Effector memory CD8-positive, alpha-beta T cell (primary cell): Measurements from ENCODE around the gene ACVRL1.

ENCODE experiments used
- ATAC-seq: fragments of 150-1000 bp; cut with Tn5 transposase; replicated peaks from 2 replicates; pipeline ENCODE4 v1.10.0; 2021; ENCODE audit warnings: mild to moderate bottlenecking, moderate library complexity
- DNase-seq, 3 experiments: peaks; one replicate each; pipeline ENCODE4 v3.0.0; 2021
- H3K27ac Mint-ChIP-seq, 2 donors: one replicate each; pipeline ENCODE4 v1.8.0; 2022; ENCODE audit warnings: mild to moderate bottlenecking in 2 of 2, mixed read lengths in 2 of 2, moderate library complexity in 2 of 2
- H3K27me3 Mint-ChIP-seq, 2 donors: one replicate each; pipeline ENCODE4 v1.8.0; 2022; ENCODE audit warnings: mixed read lengths in 2 of 2
- H3K36me3 Mint-ChIP-seq: one replicate; pipeline ENCODE4 v1.8.0; 2022; ENCODE audit warnings: mild to moderate bottlenecking, moderate library complexity, mixed read lengths; ENCODE audit not compliant: insufficient read depth
- H3K4me1 Mint-ChIP-seq, 2 donors: one replicate each; pipeline ENCODE4 v1.8.0; 2022; ENCODE audit warnings: low read depth in 2 of 2, mixed read lengths in 2 of 2
- H3K4me3 Mint-ChIP-seq, 2 donors: one replicate each; pipeline ENCODE4 v1.8.0; 2022; ENCODE audit warnings: mild to moderate bottlenecking in 2 of 2, mixed read lengths in 2 of 2, moderate library complexity in 2 of 2
- H3K9me3 Mint-ChIP-seq, 2 donors: one replicate each; pipeline ENCODE4 v1.8.0; 2022; ENCODE audit warnings: mixed read lengths in 2 of 2

Gene ACVRL1

DNA sequence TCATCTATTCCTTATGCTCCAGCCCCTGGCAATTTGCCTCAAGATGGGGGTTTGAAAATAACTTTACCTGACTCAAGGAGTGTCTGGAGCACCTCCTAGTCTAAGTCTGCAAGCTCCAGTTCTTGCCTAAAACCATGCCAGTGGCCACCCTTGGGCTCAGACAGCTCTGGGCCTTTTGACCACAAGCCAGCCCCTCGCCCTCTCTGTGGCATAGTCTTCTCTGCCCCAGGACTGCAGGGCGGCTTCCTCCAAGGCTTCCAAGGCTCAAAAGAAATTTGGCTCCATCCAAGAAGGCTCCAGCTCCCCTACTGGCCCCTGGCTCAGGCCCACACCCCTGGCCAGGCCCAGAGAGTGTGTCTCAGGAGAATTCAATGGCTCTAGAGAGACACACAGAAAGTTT is 14.8 kb downstream of the ACVRL1 start:
- Mint-ChIP-seq H3K27me3 (peaks cover 0 to 24% of the 10 kb centered on the region in 2 donors), H3K4me1 (peaks cover 4 to 5% of the 10 kb centered on the region in 2 donors), H3K27ac (peak overlapping the region in 1 of 2 donors; percentile 44), H3K4me3 (no peak overlapping the region), H3K9me3 (no peaks in the 10 kb centered on the region), H3K36me3 (no peaks in the 10 kb centered on the region)
- no peak for DNase-seq
- no peak for ATAC-seq

- Mint-ChIP-seq H3K4me1 (peaks cover 4 to 5% of the 10 kb centered on the region in 2 donors), H3K4me3 (peak overlapping the region in 1 of 2 donors; percentile 35), H3K9me3 (no peaks in the 10 kb centered on the region), H3K27ac (no peak overlapping the region), H3K27me3 (peaks cover 0 to 24% of the 10 kb centered on the region in 2 donors), H3K36me3 (no peaks in the 10 kb centered on the region)
- ATAC-seq (no peak), DNase-seq (no peak)
These were observed 15.6 kb downstream of the ACVRL1 start for GRCh38 chr12:51922762-51923505.

DNA sequence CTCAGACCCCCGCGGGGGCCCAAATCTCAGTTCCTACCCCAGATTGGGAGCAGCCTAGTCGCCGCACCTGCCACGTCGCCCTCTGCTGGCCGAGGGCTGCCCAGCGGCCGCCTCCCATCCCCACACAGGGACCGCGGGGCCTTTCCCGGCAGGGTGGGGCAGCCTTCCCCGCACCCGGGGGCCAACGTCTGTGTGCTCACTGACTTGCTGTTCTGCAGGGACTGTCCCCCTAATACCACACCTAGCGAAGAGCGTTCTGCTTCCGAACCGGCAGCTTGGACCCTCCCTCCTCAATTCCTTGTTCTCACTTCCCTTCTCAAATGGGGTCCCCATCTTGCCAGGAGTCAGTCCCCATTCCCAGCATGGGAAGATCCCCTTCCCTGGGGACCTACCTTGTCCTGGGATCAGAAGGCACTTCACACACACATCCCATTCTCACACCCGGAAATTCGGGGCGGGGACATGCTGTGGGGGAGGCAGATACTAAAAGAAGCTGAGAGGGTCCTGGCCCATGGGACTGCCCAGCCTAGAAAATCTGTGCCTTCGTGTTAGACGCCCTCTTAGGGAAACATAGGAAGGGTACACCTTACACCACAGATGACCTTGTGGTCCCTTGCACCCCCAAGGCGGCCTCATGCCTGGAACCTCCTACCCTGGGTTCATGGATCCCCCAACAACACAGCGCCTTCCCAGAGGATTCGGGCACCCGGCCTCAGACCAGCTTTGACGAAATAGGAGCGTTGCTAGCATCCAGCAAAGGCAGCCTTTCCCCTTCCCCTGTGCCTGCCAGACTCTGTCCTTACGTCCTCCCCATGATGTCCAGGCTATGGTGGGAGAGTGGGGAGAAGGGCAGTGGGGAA is 16.4 kb downstream of the ACVRL1 start:
- DNase-seq = peak; percentile 45 to 48 (median 46)
- ATAC-seq = peak; percentile 87
- H3K27ac Mint-ChIP-seq = no peak overlapping the region
- H3K4me3 Mint-ChIP-seq = peak overlapping the region; percentile 29 to 35
- no peaks in the 10 kb centered on the region for H3K36me3 Mint-ChIP-seq
- H3K4me1 Mint-ChIP-seq = peaks cover 4 to 5% of the 10 kb centered on the region in 2 donors
- H3K27me3 Mint-ChIP-seq = peaks cover 0 to 24% of the 10 kb centered on the region in 2 donors
- no peaks in the 10 kb centered on the region for H3K9me3 Mint-ChIP-seq

DNA sequence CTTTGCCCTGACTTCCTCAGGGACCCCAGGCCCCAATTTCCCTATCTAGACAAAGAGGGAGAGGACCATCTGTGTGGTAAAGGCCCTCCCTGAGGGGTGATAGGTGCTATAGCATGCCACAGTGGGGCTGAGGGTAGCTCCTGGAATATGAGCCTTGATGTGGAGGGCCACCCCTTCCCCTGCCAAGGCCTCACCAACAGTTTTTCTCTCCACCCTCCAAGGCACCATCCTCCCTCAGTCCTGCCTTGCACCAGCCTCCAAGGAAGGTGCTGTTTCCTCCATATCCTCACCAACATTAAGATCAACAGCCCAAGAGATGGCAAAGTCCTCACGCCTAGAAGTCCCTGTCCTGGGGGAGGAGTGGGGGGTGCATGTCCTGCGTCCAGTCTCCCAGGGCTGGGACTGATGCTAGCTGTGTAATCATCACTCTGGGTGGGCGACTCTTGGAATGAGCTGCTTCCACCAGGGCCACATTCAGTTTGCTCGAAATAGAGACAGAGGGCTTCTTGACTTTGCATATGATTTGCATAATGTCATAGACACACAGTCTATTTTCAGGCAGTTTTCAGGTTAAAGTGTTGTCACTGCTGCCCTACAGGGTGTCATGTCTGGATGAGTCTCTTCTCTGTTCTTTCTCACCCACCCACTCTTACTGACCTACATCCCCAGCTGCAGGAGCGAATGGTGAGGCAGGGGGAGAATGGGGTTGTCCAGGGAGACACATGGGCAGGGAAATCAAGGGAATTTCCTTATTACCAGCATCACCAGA is 17.4 kb downstream of the ACVRL1 start:
- no peak for ATAC-seq
- Mint-ChIP-seq H3K4me3 (no peak overlapping the region), H3K27ac (no peak overlapping the region)

GRCh38 chr12:51925346-51926063 is 18.2 kb downstream of the ACVRL1 start:
- Mint-ChIP-seq H3K27ac (no peak overlapping the region), H3K4me3 (no peak overlapping the region), H3K4me1 (peaks cover 4 to 5% of the 10 kb centered on the region in 2 donors), H3K27me3 (peaks cover 0 to 24% of the 10 kb centered on the region in 2 donors), H3K9me3 (no peaks in the 10 kb centered on the region), H3K36me3 (no peaks in the 10 kb centered on the region)
- no peak for DNase-seq
- ATAC-seq = no peak

More for the DNA sequence above, 17.4 kb downstream of the ACVRL1 start:
- Mint-ChIP-seq H3K27me3 (peaks cover 0 to 24% of the 10 kb centered on the region in 2 donors), H3K36me3 (no peaks in the 10 kb centered on the region), H3K9me3 (no peaks in the 10 kb centered on the region), H3K4me1 (peaks cover 4 to 5% of the 10 kb centered on the region in 2 donors)
- no peak for DNase-seq

DNA sequence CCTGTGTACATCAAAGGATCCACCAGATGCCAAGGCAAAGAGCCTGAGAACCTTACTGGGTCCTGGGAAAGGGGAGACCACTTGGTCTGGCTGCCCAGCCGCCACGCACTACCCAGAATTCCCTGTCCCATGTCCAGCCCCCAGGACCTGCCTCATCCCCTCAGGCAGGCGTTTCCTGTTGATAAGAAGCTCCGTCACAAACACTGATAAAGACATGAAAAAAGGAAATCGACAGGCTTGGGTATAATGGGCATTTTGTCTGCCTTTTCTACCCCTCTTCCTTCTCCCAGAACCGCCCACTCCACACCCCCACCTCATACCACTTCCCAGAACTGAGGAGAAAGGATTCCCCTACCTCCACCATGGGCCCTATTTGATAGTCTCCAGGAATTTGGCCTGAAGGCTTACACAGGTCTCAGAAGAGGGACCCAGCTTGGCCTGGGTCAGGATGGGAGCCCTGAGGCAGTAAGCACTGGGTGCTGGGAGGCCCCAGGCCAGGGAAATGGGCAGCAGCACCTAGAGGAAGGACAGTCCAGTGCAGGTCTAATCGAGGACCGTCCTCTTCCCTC is 18.8 kb downstream of the ACVRL1 start:
- Mint-ChIP-seq H3K9me3 (no peaks in the 10 kb centered on the region), H3K27me3 (peaks cover 0 to 24% of the 10 kb centered on the region in 2 donors), H3K36me3 (no peaks in the 10 kb centered on the region), H3K4me3 (no peak overlapping the region), H3K27ac (peak overlapping the region in 1 of 2 donors; percentile 54), H3K4me1 (peaks cover 4 to 5% of the 10 kb centered on the region in 2 donors)
- no peak for ATAC-seq
- no peak for DNase-seq

GRCh38 chr12:51926718-51927117 is 19.4 kb downstream of the ACVRL1 start:
- no peaks in the 10 kb centered on the region for H3K36me3 Mint-ChIP-seq

GRCh38 chr12:51932218-51933076 is 25.1 kb downstream of the ACVRL1 start:
- H3K9me3 Mint-ChIP-seq = no peaks in the 10 kb centered on the region
- DNase-seq (no peak), ATAC-seq (no peak)
- H3K36me3 Mint-ChIP-seq = no peaks in the 10 kb centered on the region
- H3K27me3 Mint-ChIP-seq = peaks cover 7 to 10% of the 10 kb centered on the region in 2 donors
- no peaks in the 10 kb centered on the region for H3K4me1 Mint-ChIP-seq
- no peak overlapping the region for H3K4me3 Mint-ChIP-seq
- H3K27ac Mint-ChIP-seq = no peak overlapping the region

More at GRCh38 chr12:51926718-51927117, 19.4 kb downstream of the ACVRL1 start:
- peaks cover 0 to 24% of the 10 kb centered on the region in 2 donors for H3K27me3 Mint-ChIP-seq
- H3K27ac Mint-ChIP-seq = no peak overlapping the region
- H3K4me3 Mint-ChIP-seq = no peak overlapping the region
- peak; percentile 37 for ATAC-seq
- H3K4me1 Mint-ChIP-seq = peaks cover 4 to 5% of the 10 kb centered on the region in 2 donors
- DNase-seq = peak; percentile 35 to 39 (median 36)
- H3K9me3 Mint-ChIP-seq = no peaks in the 10 kb centered on the region

DNA sequence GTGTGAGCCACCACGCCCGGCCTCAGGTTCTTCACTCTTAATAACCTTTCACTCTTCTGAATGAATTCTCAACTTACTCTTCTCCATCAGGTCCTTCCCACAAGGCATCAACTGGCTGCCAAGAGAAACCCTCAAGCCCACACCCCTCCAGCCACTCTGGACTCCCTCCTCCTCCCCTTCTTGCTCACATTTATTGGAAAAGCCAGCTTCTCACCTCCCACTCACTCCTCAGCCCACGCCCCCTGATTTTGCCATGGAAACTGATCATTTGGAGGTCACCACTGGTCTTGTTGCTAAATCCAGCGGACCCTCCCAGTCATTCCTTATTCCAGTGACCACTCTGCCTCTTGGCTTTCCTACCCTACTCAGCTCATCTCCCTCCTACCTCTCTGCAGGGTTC is 26.8 kb downstream of the ACVRL1 start:
- ATAC-seq (no peak), DNase-seq (no peak)
- Mint-ChIP-seq H3K36me3 (no peaks in the 10 kb centered on the region), H3K9me3 (no peaks in the 10 kb centered on the region), H3K4me3 (no peak overlapping the region), H3K27me3 (peaks cover 7 to 10% of the 10 kb centered on the region in 2 donors), H3K27ac (no peak overlapping the region), H3K4me1 (no peaks in the 10 kb centered on the region)

GRCh38 chr12:51937926-51938325 is 30.6 kb downstream of the ACVRL1 start:
- Mint-ChIP-seq H3K4me1 (peaks cover 0 to 3% of the 10 kb centered on the region in 2 donors), H3K27me3 (peaks cover 27 to 46% of the 10 kb centered on the region in 2 donors), H3K9me3 (no peaks in the 10 kb centered on the region), H3K36me3 (peaks cover 2% of the 10 kb centered on the region), H3K27ac (no peak overlapping the region), H3K4me3 (no peak overlapping the region)
- DNase-seq (no peak), ATAC-seq (no peak)

GRCh38 chr12:51938726-51939125 is 31.4 kb downstream of the ACVRL1 start:
- peaks cover 27 to 54% of the 10 kb centered on the region in 2 donors for H3K27me3 Mint-ChIP-seq
- DNase-seq = no peak
- ATAC-seq = no peak
- peaks cover 2% of the 10 kb centered on the region for H3K36me3 Mint-ChIP-seq
- H3K4me3 Mint-ChIP-seq = no peak overlapping the region
- no peak overlapping the region for H3K27ac Mint-ChIP-seq
- H3K9me3 Mint-ChIP-seq = no peaks in the 10 kb centered on the region
- H3K4me1 Mint-ChIP-seq = peaks cover 0 to 3% of the 10 kb centered on the region in 2 donors
